Skin of body (tissue), 2 donors: ENCODE data around the gene TBC1D25. TPM values are rescaled to one million over a fixed set of nuclear protein-coding genes. Genes with fewer than 3 reads are reported as not detected.
A peak's percentile ranks its signal among the peaks of the same experiment; 100 is the strongest.

Source experiments
- DNase-seq: peaks from one replicate; lab custom pipeline; 2025; lab: John Stamatoyannopoulos, UW
- total RNA-seq: library from RNA; depleted of rRNA; stranded (reverse); fragments of >200 nt; gene quantifications from one replicate; pipeline ENCODE4 v1.2.3, GENCODE V29; 2014

Gene TBC1D25, protein sequence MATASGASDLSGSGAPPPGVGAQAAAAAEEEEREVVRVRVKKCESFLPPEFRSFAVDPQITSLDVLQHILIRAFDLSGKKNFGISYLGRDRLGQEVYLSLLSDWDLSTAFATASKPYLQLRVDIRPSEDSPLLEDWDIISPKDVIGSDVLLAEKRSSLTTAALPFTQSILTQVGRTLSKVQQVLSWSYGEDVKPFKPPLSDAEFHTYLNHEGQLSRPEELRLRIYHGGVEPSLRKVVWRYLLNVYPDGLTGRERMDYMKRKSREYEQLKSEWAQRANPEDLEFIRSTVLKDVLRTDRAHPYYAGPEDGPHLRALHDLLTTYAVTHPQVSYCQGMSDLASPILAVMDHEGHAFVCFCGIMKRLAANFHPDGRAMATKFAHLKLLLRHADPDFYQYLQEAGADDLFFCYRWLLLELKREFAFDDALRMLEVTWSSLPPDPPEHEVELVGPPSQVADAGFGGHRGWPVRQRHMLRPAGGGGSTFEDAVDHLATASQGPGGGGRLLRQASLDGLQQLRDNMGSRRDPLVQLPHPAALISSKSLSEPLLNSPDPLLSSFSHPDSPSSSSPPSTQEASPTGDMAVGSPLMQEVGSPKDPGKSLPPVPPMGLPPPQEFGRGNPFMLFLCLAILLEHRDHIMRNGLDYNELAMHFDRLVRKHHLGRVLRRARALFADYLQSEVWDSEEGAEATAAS
- 4.8 TPM for total RNA-seq

- DNase-seq, result peak; percentile 96
Observed at GRCh38 chrX:48539345-48540027, at the start of gene TBC1D25. TSS of gene TBC1D25 (plus strand) at chrX:48539714. CDS start at chrX:48539798, 84 bp downstream.

DNA sequence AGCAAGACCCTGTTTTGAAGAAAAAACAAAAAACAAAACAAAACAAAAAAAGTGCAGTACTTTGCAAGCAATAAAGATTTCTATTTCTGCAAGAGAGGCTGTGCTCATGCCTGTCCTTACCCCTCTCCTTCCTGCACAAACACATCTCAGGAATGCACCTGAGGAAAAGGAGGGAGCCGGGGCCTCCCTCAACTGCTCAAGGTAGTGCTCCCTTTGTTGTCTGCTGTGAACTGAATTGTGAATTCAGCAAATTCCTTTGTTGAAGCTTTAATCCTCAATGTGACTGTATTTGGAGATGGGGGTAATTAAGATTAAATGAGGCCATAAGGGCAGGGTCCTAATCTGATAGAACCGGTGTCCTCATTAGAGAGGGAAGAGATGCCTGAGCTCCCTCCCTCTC, 49.6 kb upstream of the TBC1D25 start:
- no peak for DNase-seq

- no peak for DNase-seq
Observed at GRCh38 chrX:48490661-48491060, 48.9 kb upstream of the TBC1D25 start.

GRCh38 chrX:48491809-48492208, 47.7 kb upstream of the TBC1D25 start:
- DNase-seq, result no peak

- DNase-seq, result no peak
Observed at GRCh38 chrX:48492293-48492910, 47.1 kb upstream of the TBC1D25 start.

DNA sequence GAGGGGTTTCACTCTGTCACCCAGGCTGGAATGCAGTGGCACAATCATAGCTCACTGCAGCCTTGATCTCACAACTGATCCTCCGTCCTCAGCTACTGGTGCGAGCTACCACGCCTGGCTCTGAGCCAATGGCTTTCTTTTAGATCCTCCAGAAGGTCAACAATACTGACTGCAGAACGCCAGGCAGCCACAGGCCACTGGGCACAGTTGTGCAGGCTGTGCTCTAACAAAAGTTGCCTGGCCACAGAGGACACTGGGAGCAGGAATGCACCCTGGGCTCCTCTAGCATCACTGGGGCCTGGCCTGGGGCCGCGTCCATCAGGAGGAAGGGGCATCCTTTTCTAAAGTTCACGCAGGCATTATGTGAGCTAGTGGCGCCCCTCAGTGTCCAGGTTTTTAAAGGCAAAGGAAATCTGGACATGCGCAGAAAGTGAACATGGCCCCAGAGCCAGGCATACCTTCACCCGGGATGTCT, 45.6 kb upstream of the TBC1D25 start:
- no peak for DNase-seq

DNA sequence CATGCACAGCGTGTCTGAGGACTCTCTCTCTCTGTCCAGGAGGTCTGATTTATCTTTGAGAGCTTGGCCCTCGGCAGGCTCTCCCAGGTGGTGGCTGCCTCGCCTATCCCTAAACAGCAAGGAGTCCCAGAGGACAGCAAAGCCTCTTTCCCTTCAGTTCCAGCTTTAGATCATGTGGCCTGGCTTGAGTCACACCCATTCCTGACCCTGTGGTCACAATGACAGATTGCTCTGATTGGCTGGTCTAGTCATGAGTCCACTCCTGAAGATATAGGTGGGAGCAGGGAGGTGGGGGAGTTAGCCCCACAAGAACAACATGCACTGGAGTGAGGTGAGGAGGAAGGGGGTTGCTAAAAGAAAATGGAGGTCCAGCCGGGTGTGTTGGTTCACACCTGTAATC, 42.9 kb upstream of the TBC1D25 start:
- DNase-seq, result no peak

DNA sequence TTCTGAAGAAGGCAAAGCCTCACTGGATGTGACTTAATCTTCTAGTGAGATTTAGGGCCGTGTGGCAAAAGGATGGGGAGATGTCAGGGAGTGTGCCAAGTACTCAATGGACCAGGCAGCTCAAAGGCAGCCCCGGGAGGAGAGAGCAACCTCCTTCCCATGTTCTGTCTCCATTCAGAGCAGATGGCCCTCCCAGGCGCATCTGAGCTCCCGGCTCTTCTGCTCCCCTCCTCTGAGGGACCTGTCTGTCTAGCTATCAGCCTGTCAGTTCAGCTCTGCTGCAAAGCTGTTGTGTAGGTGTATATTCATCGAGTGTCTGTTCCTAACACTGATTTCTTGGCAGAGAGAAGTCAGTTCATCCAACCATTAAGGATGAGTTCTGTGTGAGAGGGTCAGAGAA, 41.6 kb upstream of the TBC1D25 start:
- DNase-seq, result no peak

GRCh38 chrX:48498374-48498809, 41.1 kb upstream of the TBC1D25 start:
- no peak for DNase-seq

DNA sequence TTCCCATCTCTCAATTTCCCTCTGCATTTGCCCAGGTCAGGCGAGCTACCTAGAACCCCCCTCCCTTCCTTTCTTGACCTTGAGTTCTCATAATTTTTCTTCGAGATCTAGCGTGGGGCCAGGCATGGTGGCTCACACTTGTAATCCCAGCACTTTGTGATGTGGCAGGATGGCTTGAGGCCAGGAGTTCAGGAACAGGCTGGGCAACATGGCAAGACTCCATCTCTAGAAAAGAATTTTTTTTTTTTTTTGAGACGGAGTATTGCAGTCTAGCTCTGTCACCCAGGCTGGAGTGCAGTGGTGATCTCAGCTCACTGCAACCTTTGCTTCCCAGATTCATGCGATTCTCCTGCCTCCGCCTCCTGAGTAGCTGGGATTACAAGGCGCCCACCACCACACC, 35.3 kb upstream of the TBC1D25 start:
- no peak for DNase-seq

GRCh38 chrX:48505481-48505880, 34.0 kb upstream of the TBC1D25 start:
- no peak for DNase-seq

GRCh38 chrX:48507246-48507645, 32.3 kb upstream of the TBC1D25 start:
- DNase-seq, result no peak

DNA sequence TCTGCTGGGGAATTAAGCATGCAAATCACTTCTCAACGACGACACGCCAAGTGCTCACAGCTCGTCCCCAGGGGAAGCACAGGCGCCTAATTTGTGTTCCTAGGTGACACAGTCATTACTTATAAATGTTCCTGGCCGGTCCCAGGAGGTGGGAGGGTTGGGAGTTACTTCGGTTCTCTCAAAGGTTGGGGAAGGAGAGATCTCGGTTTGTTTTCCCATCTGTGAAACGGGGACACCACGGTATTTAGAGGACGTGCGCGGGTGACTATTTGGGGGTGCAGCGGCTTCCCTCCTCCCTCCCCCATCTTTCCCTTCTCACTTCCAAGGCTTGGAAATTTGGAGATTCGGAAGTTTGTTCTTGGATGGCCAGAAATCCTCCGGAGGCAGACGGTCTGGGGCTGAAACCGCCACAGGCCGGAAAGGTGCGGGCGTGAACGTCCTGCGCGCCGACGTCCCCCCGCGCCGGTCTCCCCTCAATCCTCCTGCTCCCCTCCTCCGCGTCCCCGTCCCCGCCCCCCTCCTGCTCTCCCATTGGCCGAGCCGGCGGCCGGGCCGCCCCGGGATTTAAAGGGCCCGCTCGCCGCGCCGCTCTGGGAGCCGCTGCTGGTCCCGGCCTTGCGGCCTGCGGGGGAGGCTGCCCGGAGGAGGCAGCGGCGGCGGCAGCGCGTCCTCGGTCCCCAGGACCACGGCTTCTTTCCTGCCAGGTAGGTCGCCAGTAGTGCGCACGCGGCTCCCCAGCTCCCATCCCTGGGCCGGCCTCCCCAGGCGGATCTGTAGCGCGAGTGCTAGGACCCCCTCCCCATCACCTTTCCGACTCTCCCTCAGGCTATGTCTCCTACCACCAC, 30.9 kb upstream of the TBC1D25 start, which contains the start of gene PORCN:
PORCN (plus strand) TSS at position 593 of the 845 bp plus-strand sequence. CDS start 829 bp downstream, outside the sequence.
- DNase-seq, result no peak

- DNase-seq, result no peak
Observed at GRCh38 chrX:48509245-48509590, 30.3 kb upstream of the TBC1D25 start.

DNA sequence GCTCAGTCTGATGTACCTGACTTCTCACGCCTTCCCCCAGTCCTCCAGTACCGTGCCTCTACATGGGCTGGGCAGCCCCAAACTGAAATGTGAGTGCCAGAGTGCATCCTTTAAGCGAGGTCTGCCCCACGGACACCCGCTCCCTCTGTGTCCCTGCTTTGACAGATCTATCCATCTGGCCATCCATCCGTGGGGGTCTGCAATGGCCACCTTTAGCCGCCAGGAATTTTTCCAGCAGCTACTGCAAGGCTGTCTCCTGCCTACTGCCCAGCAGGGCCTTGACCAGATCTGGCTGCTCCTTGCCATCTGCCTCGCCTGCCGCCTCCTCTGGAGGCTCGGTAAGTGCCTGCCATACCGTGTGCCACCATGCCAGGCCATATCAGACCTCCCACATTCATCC, 29.9 kb upstream of the TBC1D25 start:
- no peak for DNase-seq

DNA sequence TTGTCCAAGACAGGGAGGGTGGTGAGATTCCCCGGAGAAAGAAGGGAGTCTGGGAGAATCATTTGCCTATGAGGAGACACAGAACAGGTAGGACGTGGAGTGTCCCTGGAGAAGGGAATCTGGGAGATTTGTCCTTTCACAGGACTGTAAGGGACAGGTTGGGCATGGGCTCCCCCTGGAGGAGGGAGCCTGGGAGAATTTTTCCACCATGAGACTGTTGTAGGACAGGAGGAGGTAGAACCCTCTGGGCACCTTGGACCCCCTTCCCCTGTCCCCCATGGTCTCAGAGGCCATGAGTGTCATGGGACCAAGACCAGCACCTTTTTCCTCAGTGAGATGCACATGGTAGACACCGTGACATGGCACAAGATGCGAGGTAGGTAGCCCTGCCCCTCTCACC, 28.0 kb upstream of the TBC1D25 start:
- DNase-seq, result no peak

- no peak for DNase-seq
Observed at GRCh38 chrX:48512371-48512935, 27.1 kb upstream of the TBC1D25 start.

- no peak for DNase-seq
Observed at GRCh38 chrX:48513670-48514069, 25.8 kb upstream of the TBC1D25 start.

- DNase-seq, result no peak
Observed at GRCh38 chrX:48514126-48514806, 25.2 kb upstream of the TBC1D25 start.
